ENCODE data around the gene NENF. TPM values are rescaled to one million over a fixed set of nuclear protein-coding genes. Genes with fewer than 3 reads are reported as not detected.

NENF gene
- total RNA-seq, 4 donors from 2014 or later, result 82.8 to 139 (median 84.6) TPM

DNA sequence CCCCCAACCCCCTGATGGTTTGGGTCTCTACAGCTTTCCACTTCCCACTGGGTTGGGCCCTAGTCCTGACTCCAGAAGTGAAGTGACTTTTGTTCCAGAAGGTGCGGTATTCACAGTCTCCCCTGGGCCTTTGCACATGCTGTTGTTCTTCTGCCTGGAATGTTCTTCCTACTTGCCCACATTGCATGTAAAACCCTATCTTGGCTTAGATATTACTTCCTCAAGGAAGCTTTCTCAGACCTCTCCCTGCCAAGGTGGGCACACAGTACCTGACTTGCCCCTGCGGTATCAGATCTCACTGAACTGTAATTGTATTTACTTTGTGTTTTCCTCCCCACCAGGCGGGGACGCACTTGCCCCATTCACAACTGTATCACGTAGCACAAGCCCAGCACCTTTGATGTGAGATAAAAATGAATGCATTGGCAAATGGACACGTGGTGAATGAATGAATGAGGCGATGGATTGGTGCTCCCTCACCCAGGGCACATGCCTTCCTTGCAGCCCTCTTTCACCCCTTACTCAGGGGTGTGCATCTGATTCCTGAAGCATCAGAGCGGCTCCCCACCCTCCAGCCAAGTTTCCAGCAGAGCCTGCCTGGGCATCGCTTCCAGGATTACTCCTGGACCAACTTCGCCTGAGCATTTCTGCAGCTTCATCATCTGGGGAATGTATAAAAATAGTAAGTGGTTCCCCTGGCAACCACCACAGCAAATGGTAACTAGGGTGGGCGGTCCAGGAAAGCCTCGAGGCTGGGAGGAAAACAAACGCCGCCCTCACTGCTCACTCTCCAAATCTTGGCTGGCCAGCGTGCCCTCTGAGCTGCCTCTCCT is 19.8 kb downstream of the NENF start:
- 44 to 47% methylated on average over 14 to 15 of the region's 15 CpGs for WGBS, 2 donors
- intact Hi-C loops (cut with DNase I; ENCODE audit: low total_unique reads), result loop anchor here (5.0 kb wide), 1 partner anchor 380 kb away; no protein-coding TSS in a partner anchor
- peak in 1 of 2 donors; percentile 78 for DNase-seq (ENCODE audit: low spot score in 2 of 2)
- no peak overlapping the region for H3K4me3 ChIP-seq (ENCODE audit: low read depth, poor library complexity, severe bottlenecking)
- no peak for TF ChIP-seq POLR2A (IDR thresholded peaks at IDR 0.05)
- TF ChIP-seq, protein P1, sequence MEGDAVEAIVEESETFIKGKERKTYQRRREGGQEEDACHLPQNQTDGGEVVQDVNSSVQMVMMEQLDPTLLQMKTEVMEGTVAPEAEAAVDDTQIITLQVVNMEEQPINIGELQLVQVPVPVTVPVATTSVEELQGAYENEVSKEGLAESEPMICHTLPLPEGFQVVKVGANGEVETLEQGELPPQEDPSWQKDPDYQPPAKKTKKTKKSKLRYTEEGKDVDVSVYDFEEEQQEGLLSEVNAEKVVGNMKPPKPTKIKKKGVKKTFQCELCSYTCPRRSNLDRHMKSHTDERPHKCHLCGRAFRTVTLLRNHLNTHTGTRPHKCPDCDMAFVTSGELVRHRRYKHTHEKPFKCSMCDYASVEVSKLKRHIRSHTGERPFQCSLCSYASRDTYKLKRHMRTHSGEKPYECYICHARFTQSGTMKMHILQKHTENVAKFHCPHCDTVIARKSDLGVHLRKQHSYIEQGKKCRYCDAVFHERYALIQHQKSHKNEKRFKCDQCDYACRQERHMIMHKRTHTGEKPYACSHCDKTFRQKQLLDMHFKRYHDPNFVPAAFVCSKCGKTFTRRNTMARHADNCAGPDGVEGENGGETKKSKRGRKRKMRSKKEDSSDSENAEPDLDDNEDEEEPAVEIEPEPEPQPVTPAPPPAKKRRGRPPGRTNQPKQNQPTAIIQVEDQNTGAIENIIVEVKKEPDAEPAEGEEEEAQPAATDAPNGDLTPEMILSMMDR (IDR thresholded peaks at IDR 0.05), result no peak

DNA sequence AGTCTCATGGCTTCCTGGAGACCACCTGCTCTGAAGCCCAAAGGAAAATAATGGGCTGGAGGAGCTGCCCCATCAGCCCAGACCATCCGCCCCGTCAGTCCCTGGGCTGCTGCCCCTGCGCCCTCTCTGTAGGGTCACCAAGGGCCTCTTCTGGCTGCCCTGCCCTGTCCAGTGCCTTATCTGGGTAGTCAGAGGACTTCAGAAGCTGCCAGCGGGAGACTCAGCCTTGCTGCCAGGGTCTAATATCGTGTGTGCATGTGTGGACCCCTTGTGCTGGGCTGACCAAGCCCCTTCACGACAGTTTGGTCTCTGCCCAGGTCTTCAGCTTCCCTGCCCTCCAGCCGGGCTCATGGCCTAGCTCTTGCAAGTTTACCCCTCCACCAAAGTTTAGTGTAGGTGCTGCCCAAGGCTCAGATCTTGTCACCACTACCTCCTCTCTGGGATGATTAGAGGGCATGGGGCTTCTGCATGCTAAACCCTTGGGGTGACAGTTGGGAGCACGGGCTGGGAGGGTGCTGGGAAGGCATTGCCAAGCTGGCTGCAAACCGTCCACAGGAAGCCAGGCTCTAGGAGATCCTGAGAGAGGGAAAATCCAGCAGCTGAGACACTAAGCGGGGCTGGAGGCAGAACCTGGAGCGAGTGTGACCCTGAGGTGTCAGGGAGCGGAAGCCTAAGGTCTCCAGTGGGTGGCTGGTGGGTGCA is 20.6 kb downstream of the NENF start:
- TF ChIP-seq POLR2A (IDR thresholded peaks at IDR 0.05), result no peak
- intact Hi-C loops (cut with DNase I; ENCODE audit: low total_unique reads), result loop anchor here (5.0 kb wide), 1 partner anchor 381 kb away; no protein-coding TSS in a partner anchor
- WGBS, 2 donors, result 61 to 66% methylated on average over 12 of the region's 12 CpGs
- H3K4me3 ChIP-seq (ENCODE audit: low read depth, poor library complexity, severe bottlenecking), result no peak overlapping the region
- DNase-seq (ENCODE audit: low spot score in 2 of 2), result no peak

DNA sequence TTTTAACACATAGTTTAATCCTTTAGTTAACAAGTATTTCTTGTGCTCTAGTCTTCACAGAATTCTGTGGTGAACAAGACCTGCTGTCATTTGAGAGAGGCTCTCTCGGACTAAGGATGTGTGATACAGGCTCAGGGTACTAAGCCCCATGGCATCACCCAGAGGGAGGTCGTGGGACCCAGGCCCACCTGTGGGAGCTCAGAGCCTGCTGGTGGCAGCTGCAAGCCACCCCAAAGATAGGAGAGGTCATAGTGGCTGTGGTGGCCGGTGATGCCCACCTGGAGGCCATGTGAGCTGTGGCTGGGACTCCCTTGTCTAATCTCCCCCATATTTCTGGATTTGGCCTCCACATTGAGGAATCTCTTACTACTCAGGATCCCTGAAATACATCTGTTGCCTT is 22.0 kb downstream of the NENF start:
- no peak overlapping the region for H3K4me3 ChIP-seq (ENCODE audit: low read depth, poor library complexity, severe bottlenecking)
- intact Hi-C loops (cut with DNase I; ENCODE audit: low total_unique reads), result loop anchor here (5.0 kb wide), 1 partner anchor 382 kb away; no protein-coding TSS in a partner anchor
- TF ChIP-seq POLR2A (IDR thresholded peaks at IDR 0.05), result no peak
- TF ChIP-seq, protein P1 (IDR thresholded peaks at IDR 0.05), result no peak
- DNase-seq (ENCODE audit: low spot score in 2 of 2), result no peak
- WGBS, 2 donors, result 86 to 95% methylated on average over 2 to 3 of the region's 3 CpGs

DNA sequence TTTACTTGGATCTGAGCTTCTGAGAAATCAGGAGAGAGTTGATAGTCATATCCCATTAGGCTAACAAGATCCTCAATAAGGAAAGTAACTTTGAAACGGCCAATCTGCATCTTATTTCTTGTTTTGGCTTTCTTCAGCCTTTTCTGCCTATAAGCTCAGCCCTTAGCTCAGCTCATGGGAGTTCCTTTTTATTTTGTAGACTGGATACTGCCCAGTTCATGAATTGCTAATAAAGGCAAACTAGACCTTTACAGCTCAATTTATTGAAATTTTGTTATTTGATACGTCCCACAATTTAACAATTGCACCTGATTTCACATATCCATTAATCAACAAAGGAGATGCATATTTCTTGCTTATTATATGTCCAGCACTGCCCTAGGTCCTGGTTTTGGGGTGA is 22.7 kb downstream of the NENF start:
- DNase-seq (ENCODE audit: low spot score in 2 of 2), result no peak
- intact Hi-C loops (cut with DNase I; ENCODE audit: low total_unique reads), result no loop called here
- 85 to 89% methylated on average over 2 of the region's 2 CpGs for WGBS, 2 donors

DNA sequence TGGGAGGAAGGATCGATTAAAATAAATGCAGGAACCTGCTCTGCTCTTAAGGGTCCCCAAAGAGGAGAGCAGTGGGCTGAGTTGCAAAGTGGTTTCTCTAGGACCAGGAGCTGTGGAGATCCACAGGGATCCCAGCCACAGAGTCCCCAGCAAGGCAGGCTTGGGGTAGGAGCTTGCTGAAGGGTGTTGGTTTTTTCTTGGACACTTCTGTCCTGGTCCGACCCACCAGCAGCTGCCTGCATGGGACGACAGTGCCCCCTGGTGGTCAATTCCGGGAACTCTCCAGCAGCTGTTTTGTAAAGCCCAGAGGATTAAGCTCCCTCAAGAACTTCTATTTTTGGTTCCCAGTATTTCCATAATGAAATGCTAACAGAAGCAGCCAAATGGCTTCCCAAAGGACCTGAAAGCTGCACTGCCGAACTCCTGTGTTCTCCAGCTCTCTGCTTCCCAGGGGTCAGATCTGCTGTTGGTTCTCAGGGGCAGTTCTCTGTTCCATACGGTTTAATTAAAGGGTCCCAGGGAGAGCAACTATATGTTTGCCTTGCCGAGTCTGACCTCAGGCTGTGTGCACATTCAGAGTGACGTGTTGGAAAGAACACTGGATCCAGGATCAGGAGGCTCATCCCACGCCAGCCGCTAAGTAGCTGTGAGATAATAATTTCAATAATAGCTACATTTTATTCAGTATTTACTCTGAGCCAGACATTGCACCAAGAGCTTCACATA is 23.2 kb downstream of the NENF start:
- TF ChIP-seq POLR2A (IDR thresholded peaks at IDR 0.05), result no peak
- TF ChIP-seq, protein P1 (IDR thresholded peaks at IDR 0.05), result peak in 1 of 3 donors; percentile 95
- intact Hi-C loops (cut with DNase I; ENCODE audit: low total_unique reads), result no loop called here
- H3K4me3 ChIP-seq (ENCODE audit: low read depth, poor library complexity, severe bottlenecking), result no peak overlapping the region
- WGBS, 2 donors, result 26 to 29% methylated on average over 10 of the region's 10 CpGs
- peak; percentile 85 to 98 for DNase-seq (ENCODE audit: low spot score in 2 of 2)

More for the DNA sequence above, 22.7 kb downstream of the NENF start:
- no peak overlapping the region for H3K4me3 ChIP-seq (ENCODE audit: low read depth, poor library complexity, severe bottlenecking)
- TF ChIP-seq POLR2A (IDR thresholded peaks at IDR 0.05), result no peak
- TF ChIP-seq, protein P1 (IDR thresholded peaks at IDR 0.05), result no peak
